ENCODE measurements around the gene XRCC4.

DNA sequence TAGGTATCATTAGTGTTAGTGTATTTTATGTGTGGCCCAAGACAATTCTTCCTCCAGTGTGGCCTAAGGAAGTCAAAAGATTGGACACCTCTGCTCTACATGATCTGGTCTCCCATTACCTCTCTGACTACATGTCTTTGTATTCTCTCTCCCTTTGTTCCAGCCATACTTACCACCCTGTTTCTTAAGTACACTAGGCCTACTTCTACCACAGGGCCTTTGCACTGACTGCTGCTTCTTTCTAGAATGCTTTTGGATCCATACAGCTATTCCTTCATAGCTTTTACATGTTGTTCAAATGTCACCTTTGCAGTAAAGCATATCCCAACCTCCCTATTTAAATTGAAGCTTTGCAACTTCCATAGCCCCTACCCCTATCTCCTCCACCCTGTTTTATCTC is 5.4 kb downstream of the XRCC4 start:
- TF ChIP-seq, protein P1, sequence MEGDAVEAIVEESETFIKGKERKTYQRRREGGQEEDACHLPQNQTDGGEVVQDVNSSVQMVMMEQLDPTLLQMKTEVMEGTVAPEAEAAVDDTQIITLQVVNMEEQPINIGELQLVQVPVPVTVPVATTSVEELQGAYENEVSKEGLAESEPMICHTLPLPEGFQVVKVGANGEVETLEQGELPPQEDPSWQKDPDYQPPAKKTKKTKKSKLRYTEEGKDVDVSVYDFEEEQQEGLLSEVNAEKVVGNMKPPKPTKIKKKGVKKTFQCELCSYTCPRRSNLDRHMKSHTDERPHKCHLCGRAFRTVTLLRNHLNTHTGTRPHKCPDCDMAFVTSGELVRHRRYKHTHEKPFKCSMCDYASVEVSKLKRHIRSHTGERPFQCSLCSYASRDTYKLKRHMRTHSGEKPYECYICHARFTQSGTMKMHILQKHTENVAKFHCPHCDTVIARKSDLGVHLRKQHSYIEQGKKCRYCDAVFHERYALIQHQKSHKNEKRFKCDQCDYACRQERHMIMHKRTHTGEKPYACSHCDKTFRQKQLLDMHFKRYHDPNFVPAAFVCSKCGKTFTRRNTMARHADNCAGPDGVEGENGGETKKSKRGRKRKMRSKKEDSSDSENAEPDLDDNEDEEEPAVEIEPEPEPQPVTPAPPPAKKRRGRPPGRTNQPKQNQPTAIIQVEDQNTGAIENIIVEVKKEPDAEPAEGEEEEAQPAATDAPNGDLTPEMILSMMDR (IDR thresholded peaks at IDR 0.05 in 4 of 5, conservative IDR thresholded peaks at IDR 0.05 in 1 of 5), result no peak
- no peak for TF ChIP-seq POLR2A (IDR thresholded peaks at IDR 0.05)

All from gastrocnemius medialis (tissue), 4 donors.